Trophoblast cell (in vitro differentiated cells and primary cell): Measurements from ENCODE around the gene JAZF1.

Experiments
- DNase-seq, 2 donors: peaks; one replicate each; pipeline ENCODE4 v3.0.0-alpha.2; 2016
- H2AFZ ChIP-seq: 2 replicates; pipeline ENCODE4 v1.6.1; 2013; ENCODE audit warnings: low read length, moderate library complexity, mild to moderate bottlenecking; ENCODE audit not compliant: insufficient read depth, poor library complexity
- H2AK5ac ChIP-seq: 2 replicates; pipeline ENCODE4 v1.6.1; 2013; ENCODE audit warnings: mild to moderate bottlenecking, low read length
- H2BK120ac ChIP-seq: 2 replicates; pipeline ENCODE4 v1.6.1; 2013; ENCODE audit warnings: low read length, mild to moderate bottlenecking, moderate library complexity; ENCODE audit not compliant: insufficient read depth, poor library complexity
- H2BK12ac ChIP-seq: 2 replicates; pipeline ENCODE4 v1.6.1; 2013; ENCODE audit warnings: mild to moderate bottlenecking, low read length, moderate library complexity
- H2BK5ac ChIP-seq: 2 replicates; pipeline ENCODE4 v1.6.1; 2013; ENCODE audit warnings: low read length, low read depth, moderate library complexity, mild to moderate bottlenecking; ENCODE audit not compliant: poor library complexity
- H3K14ac ChIP-seq: 2 replicates; pipeline ENCODE4 v1.6.1; 2013; ENCODE audit warnings: mild to moderate bottlenecking, low read length
- H3K18ac ChIP-seq: 2 replicates; pipeline ENCODE4 v1.6.1; 2013; ENCODE audit warnings: mild to moderate bottlenecking, low read length
- H3K23ac ChIP-seq: 2 replicates; pipeline ENCODE4 v1.6.1; 2013; ENCODE audit warnings: low read length
- H3K27ac ChIP-seq: 2 replicates; pipeline ENCODE4 v1.5.1; 2013; ENCODE audit warnings: low read depth, mild to moderate bottlenecking, inconsistent platforms, low read length, moderate library complexity
- H3K27me3 ChIP-seq: 2 replicates; pipeline ENCODE4 v1.6.1; 2013; ENCODE audit warnings: inconsistent platforms, mild to moderate bottlenecking, low read length, moderate library complexity; ENCODE audit not compliant: insufficient read depth
- H3K36me3 ChIP-seq, 2 experiments: 1 replicate in 1 of 2; 2 replicates in 1 of 2; pipeline ENCODE4 v1.6.1; 2013; ENCODE audit warnings: low read length in 2 of 2, mild to moderate bottlenecking in 2 of 2, moderate library complexity in 1 of 2; ENCODE audit not compliant: insufficient read depth in 2 of 2, control insufficient read depth in 1 of 2
- H3K4ac ChIP-seq: 2 replicates; pipeline ENCODE4 v1.6.1; 2013; ENCODE audit warnings: low read depth, mild to moderate bottlenecking, low read length, moderate library complexity
- H3K4me1 ChIP-seq, 2 experiments: 1 replicate in 1 of 2; 2 replicates in 1 of 2; pipeline ENCODE4 v1.6.1; 2013; ENCODE audit warnings: low read length in 2 of 2, mild to moderate bottlenecking in 2 of 2, moderate library complexity in 1 of 2; ENCODE audit not compliant: insufficient read depth in 2 of 2, control insufficient read depth in 1 of 2
- H3K4me2 ChIP-seq: 2 replicates; pipeline ENCODE4 v1.6.1; 2013; ENCODE audit warnings: inconsistent platforms, mild to moderate bottlenecking, low read length, moderate library complexity
- H3K4me3 ChIP-seq: 2 replicates; pipeline ENCODE4 v1.5.1; 2013; ENCODE audit warnings: mild to moderate bottlenecking, low read depth, low read length, inconsistent platforms
- H3K79me1 ChIP-seq: one replicate; pipeline ENCODE4 v1.6.1; 2013; ENCODE audit warnings: low read length
- H3K79me2 ChIP-seq: 2 replicates; pipeline ENCODE4 v1.6.1; 2013; ENCODE audit warnings: low read length, mild to moderate bottlenecking; ENCODE audit not compliant: control insufficient read depth, insufficient read depth, poor library complexity
- H3K9ac ChIP-seq: 2 replicates; pipeline ENCODE4 v1.6.1; 2013; ENCODE audit warnings: mild to moderate bottlenecking, low read length
- H3K9me3 ChIP-seq: 2 replicates; pipeline ENCODE4 v1.6.1; 2013; ENCODE audit warnings: low read depth, mild to moderate bottlenecking, control low read depth, inconsistent platforms, low read length; ENCODE audit not compliant: insufficient read depth
- H4K12ac ChIP-seq: 2 replicates; pipeline ENCODE4 v1.6.1; 2013; ENCODE audit warnings: low read depth, mild to moderate bottlenecking, low read length, moderate library complexity
- H4K8ac ChIP-seq: 2 replicates; pipeline ENCODE4 v1.6.1; 2013; ENCODE audit warnings: low read depth, mild to moderate bottlenecking, low read length, moderate library complexity
- H4K91ac ChIP-seq: one replicate; pipeline ENCODE4 v1.6.1; 2013; ENCODE audit warnings: low read depth, mild to moderate bottlenecking, low read length, moderate library complexity
- WGBS: extraction: QIAGEN DNeasy Blood & Tissue Kit; methylation state at CpG from one replicate; pipeline ENCODE4 v1.1.7; 2013; ENCODE audit warnings: missing lambda C conversion rate; ENCODE audit not compliant: insufficient read length, insufficient coverage; ENCODE audit errors: extremely low coverage; 5-methylcytosine and 5-hydroxymethylcytosine counted together

JAZF1 gene

DNA sequence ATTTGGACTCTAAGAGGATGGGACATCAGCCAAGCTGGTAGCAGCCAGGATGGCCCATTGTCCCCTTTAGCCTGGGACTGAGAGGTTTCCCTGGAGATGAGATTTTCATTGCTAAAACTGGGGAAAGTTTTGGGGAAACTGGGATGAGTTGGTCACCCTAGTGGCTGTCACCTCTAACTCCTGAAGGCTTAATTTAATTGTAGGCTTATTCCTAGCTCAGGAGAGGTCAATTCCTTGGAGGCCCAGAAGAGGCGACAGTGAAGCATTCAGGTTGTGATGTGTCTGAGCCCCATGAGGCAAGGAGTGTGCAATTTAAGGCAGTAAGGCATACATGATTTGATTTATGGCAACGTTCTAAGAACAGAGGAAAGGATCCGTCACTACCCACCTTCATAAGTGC is 24.9 kb upstream of the JAZF1 start:
- Histone ChIP-seq H2BK120ac (no peak overlapping the region), H3K36me3 (no peaks in the 10 kb centered on the region), H4K8ac (no peak overlapping the region), H2AK5ac (no peak overlapping the region), H3K79me1 (no peaks in the 10 kb centered on the region), H3K9me3 (no peaks in the 10 kb centered on the region), H3K9ac (no peak overlapping the region), H3K4me2 (no peak overlapping the region), H3K27me3 (no peaks in the 10 kb centered on the region), H3K14ac (no peak overlapping the region), H3K23ac (no peak overlapping the region), H2BK12ac (no peak overlapping the region), H4K91ac (no peak overlapping the region), H3K4ac (no peak overlapping the region), H3K4me1 (no peaks in the 10 kb centered on the region), H3K27ac (no peak overlapping the region), H3K79me2 (no peaks in the 10 kb centered on the region), H2AFZ (no peak overlapping the region), H3K4me3 (no peak overlapping the region), H4K12ac (no peak overlapping the region), H2BK5ac (no peak overlapping the region), H3K18ac (no peak overlapping the region)
- no CpG with 5 or more reads among the region's 3 CpGs for WGBS
- DNase-seq, result no peak

DNA sequence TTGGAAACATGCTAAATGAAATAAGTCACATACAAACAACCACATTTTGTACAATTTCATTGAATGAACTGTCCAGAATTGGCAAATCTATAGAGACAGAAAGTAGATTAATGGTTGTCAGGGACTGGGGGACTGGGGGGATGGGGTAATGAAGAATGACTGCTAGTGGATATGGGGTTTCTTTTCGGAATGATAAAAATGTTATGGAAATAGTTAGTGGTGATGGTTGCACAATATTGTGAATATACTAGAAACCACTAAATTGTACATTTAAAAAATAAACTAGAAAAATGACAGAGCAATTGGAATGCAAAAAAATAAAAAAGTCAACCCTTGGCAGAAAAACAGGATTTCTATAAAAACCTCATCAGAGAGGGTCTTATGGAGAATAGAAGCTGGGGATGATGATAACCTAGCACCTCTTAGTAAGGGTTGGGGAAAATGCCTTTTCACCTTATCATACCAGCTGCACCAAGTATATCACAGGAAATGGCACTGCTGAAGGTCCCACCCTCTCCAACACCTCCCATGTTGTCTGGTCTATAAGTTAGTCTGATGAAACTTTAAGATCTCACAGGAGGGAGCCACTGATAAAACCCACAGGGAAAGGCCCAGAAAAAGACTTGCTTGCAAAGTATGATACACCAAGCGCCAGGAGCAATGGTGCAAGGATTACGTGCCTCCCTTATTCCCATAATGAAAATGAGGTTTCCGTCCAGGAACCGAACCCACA is 23.1 kb upstream of the JAZF1 start:
- Histone ChIP-seq H3K4me3 (no peak overlapping the region), H3K79me1 (no peaks in the 10 kb centered on the region), H3K14ac (no peak overlapping the region), H3K36me3 (no peaks in the 10 kb centered on the region), H2AK5ac (no peak overlapping the region), H3K23ac (no peak overlapping the region), H2BK120ac (no peak overlapping the region), H4K8ac (no peak overlapping the region), H3K4me1 (no peaks in the 10 kb centered on the region), H3K27me3 (no peaks in the 10 kb centered on the region), H3K27ac (no peak overlapping the region), H2AFZ (no peak overlapping the region), H4K91ac (no peak overlapping the region), H3K4ac (no peak overlapping the region), H3K79me2 (no peaks in the 10 kb centered on the region), H4K12ac (no peak overlapping the region), H2BK5ac (no peak overlapping the region), H3K4me2 (no peak overlapping the region), H3K9ac (no peak overlapping the region), H3K9me3 (no peaks in the 10 kb centered on the region), H2BK12ac (no peak overlapping the region), H3K18ac (no peak overlapping the region)
- no peak for DNase-seq
- no CpG with 5 or more reads among the region's 5 CpGs for WGBS

DNA sequence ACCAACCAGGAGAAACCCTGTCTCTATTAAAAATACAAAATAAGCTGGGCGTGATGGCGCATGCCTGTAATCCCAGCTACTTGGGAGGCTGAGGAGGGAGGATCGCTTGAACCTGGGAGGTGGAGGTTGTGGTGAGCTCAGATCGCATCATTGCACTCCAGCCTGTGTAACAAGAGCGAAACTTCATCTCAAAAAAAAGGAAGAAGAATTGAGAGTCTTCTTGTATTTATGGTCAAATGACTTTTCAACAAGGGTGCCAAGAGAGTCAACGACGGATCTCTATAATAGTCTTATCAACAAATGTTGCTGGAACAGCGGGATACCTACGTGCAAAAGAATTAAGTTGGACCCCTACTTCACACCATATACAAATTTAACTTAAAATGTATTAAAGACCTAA is 21.6 kb upstream of the JAZF1 start:
- H3K4me2 ChIP-seq, result no peak overlapping the region
- no peak overlapping the region for H2BK120ac ChIP-seq
- H3K79me2 ChIP-seq, result no peaks in the 10 kb centered on the region
- H3K18ac ChIP-seq, result no peak overlapping the region
- no peak overlapping the region for H4K8ac ChIP-seq
- H3K27me3 ChIP-seq, result no peaks in the 10 kb centered on the region
- H2BK12ac ChIP-seq, result no peak overlapping the region
- H4K91ac ChIP-seq, result no peak overlapping the region
- no peaks in the 10 kb centered on the region for H3K36me3 ChIP-seq
- no peaks in the 10 kb centered on the region for H3K79me1 ChIP-seq
- H3K4ac ChIP-seq, result no peak overlapping the region
- no peak overlapping the region for H2BK5ac ChIP-seq
- no peak overlapping the region for H3K14ac ChIP-seq
- no peak overlapping the region for H2AFZ ChIP-seq
- H3K9ac ChIP-seq, result no peak overlapping the region
- DNase-seq, result no peak
- H3K9me3 ChIP-seq, result no peaks in the 10 kb centered on the region
- H3K4me1 ChIP-seq, result no peaks in the 10 kb centered on the region
- H3K4me3 ChIP-seq, result no peak overlapping the region
- H3K27ac ChIP-seq, result no peak overlapping the region
- no peak overlapping the region for H3K23ac ChIP-seq
- H2AK5ac ChIP-seq, result no peak overlapping the region
- H4K12ac ChIP-seq, result no peak overlapping the region
- no CpG with 5 or more reads among the region's 9 CpGs for WGBS

DNA sequence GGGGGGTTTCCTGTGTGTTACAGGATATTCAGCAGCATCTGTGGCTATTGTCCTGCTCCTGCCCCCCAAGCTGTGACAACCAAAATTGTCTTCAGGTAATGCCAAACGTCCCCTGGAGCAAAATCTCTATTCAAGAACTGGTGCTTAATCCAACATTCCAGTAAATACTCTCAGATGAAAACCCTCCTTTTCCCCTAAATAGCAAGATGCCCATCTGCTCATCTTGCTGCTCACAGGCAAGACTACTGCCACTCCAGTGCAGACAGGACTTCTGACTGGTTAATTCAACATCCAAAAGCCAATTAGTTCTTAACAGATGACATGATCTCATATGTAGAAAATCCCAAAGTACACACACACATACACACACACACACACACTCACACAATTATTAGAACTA is 20.5 kb upstream of the JAZF1 start:
- H3K79me1 ChIP-seq, result no peaks in the 10 kb centered on the region
- H2BK5ac ChIP-seq, result no peak overlapping the region
- H4K12ac ChIP-seq, result no peak overlapping the region
- H4K8ac ChIP-seq, result no peak overlapping the region
- H3K9ac ChIP-seq, result no peak overlapping the region
- no peak overlapping the region for H2AK5ac ChIP-seq
- no peak for DNase-seq
- no peak overlapping the region for H3K27ac ChIP-seq
- H3K14ac ChIP-seq, result no peak overlapping the region
- no peak overlapping the region for H3K4me2 ChIP-seq
- H3K79me2 ChIP-seq, result no peaks in the 10 kb centered on the region
- H3K23ac ChIP-seq, result no peak overlapping the region
- H2BK12ac ChIP-seq, result no peak overlapping the region
- H2BK120ac ChIP-seq, result no peak overlapping the region
- H2AFZ ChIP-seq, result no peak overlapping the region
- H3K36me3 ChIP-seq, result no peaks in the 10 kb centered on the region
- H3K18ac ChIP-seq, result no peak overlapping the region
- no peak overlapping the region for H4K91ac ChIP-seq
- no peaks in the 10 kb centered on the region for H3K27me3 ChIP-seq
- H3K4ac ChIP-seq, result no peak overlapping the region
- no peaks in the 10 kb centered on the region for H3K4me1 ChIP-seq
- no peak overlapping the region for H3K4me3 ChIP-seq
- H3K9me3 ChIP-seq, result no peaks in the 10 kb centered on the region
- WGBS, result no CpG with 5 or more reads among the region's 1 CpG
